Gastrocnemius medialis (tissue), 4 donors: Measurements from ENCODE around the gene SESN2.

Experiments used
- CTCF ChIP-seq, 5 experiments: fragments of 450-650 bp in 3 of 5; fragments of 200-600 bp in 2 of 5; sonication (generic) in 2 of 5; IDR thresholded peaks in 4 of 5; conservative IDR thresholded peaks in 1 of 5; 1 replicate in 4 of 5; 2 replicates in 1 of 5; pipeline ENCODE4 v1.5.1; 2016 to 2019; ENCODE audit warnings: antibody characterized with exemption in 5 of 5, mild to moderate bottlenecking in 3 of 5, moderate library complexity in 3 of 5
- POLR2A ChIP-seq, 2 donors: fragments of 450-650 bp; IDR thresholded peaks; one replicate each; pipeline ENCODE4 v1.6.1; 2017; ENCODE audit warnings: antibody characterized with exemption in 2 of 2, mild to moderate bottlenecking in 2 of 2, moderate library complexity in 2 of 2

- TF ChIP-seq CTCF (IDR thresholded peaks at IDR 0.05 in 4 of 5, conservative IDR thresholded peaks at IDR 0.05 in 1 of 5) (no peak), POLR2A (IDR thresholded peaks at IDR 0.05) (no peak)
These were observed 46.0 kb upstream of the SESN2 start for GRCh38 chr1:28213315-28213714.
